ENCODE measurements around the gene VPS4B. TPM values are rescaled to one million over a fixed set of nuclear protein-coding genes. Genes with fewer than 3 reads are reported as not detected.

VPS4B gene
- total and polyA plus RNA-seq, 9 donors: 18.6 to 43.4 (median 34.7) TPM

DNA sequence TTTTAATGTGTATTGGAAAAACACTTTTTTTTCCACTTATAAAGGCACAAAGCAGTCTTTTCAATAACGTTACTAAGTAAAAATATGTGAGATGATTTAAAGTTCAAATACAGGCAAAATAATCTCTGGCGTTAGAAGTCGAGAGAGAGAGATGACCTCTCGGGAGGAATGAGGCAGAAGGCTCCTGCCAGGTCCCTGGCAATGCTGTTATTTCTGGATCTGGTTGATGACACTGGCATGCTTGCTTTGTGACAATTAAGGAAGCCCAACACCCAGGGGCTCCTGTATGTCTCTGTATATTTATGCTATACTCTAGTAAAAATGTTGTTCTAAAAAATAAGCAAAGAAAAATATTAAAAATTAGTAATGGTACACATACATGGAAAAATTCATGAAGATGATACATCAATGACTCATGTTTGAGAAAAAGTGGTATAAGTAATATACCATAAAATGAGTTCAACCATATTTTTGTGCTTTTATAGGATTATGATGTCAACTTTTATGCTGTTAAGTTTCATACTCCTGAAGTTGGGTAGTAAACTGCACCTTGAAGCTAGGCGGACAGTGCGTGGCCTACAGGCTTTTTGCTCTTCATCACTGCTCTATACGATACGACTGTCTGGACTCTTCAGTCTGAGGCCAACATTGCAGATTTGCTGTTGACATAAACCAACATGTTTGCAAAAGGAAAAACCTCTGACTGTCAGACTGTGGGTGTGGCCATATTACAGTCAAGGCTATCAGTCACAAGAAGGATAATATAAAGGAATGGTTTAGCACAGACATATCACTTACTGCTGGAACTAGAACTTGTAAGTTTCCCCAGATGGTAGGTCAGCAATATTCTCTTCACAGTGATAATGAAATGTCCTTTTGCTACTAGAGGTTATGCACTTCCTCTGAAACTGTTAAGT lies 19.8 kb downstream of the VPS4B start:
- intact Hi-C loops (cut with DNase I): no loop called here
- no peaks in the 10 kb centered on the region for H3K27me3 ChIP-seq
- no peak overlapping the region for H3K4me3 ChIP-seq
- 87 to 88% (median 88%) methylated on average over 8 of the region's 8 CpGs for WGBS, 3 donors
- TF ChIP-seq, protein P1, sequence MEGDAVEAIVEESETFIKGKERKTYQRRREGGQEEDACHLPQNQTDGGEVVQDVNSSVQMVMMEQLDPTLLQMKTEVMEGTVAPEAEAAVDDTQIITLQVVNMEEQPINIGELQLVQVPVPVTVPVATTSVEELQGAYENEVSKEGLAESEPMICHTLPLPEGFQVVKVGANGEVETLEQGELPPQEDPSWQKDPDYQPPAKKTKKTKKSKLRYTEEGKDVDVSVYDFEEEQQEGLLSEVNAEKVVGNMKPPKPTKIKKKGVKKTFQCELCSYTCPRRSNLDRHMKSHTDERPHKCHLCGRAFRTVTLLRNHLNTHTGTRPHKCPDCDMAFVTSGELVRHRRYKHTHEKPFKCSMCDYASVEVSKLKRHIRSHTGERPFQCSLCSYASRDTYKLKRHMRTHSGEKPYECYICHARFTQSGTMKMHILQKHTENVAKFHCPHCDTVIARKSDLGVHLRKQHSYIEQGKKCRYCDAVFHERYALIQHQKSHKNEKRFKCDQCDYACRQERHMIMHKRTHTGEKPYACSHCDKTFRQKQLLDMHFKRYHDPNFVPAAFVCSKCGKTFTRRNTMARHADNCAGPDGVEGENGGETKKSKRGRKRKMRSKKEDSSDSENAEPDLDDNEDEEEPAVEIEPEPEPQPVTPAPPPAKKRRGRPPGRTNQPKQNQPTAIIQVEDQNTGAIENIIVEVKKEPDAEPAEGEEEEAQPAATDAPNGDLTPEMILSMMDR (IDR thresholded peaks at IDR 0.05): no peak
- TF ChIP-seq EP300 (IDR thresholded peaks at IDR 0.05) (no peak), POLR2A (IDR thresholded peaks at IDR 0.05) (no peak)
- no peaks in the 10 kb centered on the region for H3K36me3 ChIP-seq
- H3K9me3 ChIP-seq: no peaks in the 10 kb centered on the region
- no peak for DNase-seq
- H3K4me1 ChIP-seq (ENCODE audit: insufficient read depth): no peaks in the 10 kb centered on the region
- no peak overlapping the region for H3K27ac ChIP-seq

DNA sequence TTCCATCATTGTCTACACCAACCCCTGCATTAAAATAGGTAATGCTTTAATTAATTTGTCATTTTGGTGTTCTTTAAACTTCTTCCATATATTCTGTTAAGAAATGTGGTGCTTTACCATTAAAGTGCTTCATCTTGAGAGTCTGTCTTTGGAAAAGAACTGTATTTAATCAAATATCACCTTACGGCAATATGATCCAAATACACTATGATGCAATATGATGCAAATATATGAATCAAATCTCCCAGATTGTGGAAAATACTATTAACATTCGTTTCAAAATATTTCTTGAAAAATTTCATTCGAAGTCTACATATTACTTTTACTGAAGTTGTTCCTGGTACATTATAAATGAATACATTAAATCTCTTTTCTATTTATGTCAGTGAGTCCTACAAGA lies 23.0 kb downstream of the VPS4B start:
- Histone ChIP-seq H3K9me3 (no peaks in the 10 kb centered on the region), H3K27me3 (no peaks in the 10 kb centered on the region), H3K4me1 (ENCODE audit: insufficient read depth) (no peaks in the 10 kb centered on the region), H3K27ac (no peak overlapping the region), H3K36me3 (no peaks in the 10 kb centered on the region), H3K4me3 (no peak overlapping the region)
- WGBS, 3 donors: 96% methylated on average over 3 of the region's 3 CpGs
- DNase-seq: no peak
- intact Hi-C loops (cut with DNase I): no loop called here
- TF ChIP-seq, protein P1 (IDR thresholded peaks at IDR 0.05): no peak
- no peak for TF ChIP-seq POLR2A (IDR thresholded peaks at IDR 0.05)
- no peak for TF ChIP-seq EP300 (IDR thresholded peaks at IDR 0.05)

DNA sequence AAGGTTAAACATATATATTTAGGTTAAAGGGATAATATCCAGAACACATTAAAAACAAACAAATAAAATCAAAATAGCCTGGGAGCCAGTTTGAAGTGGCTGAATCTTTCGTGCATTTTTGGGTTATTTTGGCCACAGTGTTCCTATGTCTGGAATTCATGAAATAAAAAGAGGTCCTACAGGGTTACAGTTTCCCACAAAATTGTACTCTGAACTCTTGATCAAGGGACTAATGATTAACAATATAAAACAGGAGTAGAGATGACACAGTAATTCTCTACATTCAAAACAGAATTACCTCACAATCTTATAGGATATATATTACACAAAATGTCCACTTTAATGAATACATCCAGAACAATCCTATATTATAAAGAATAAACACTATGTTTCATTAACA lies 24.9 kb downstream of the VPS4B start:
- Histone ChIP-seq H3K9me3 (no peaks in the 10 kb centered on the region), H3K27ac (no peak overlapping the region), H3K4me3 (no peak overlapping the region), H3K36me3 (no peaks in the 10 kb centered on the region), H3K4me1 (ENCODE audit: insufficient read depth) (no peaks in the 10 kb centered on the region), H3K27me3 (no peaks in the 10 kb centered on the region)
- DNase-seq: no peak
- 80 to 94% (median 88%) methylated on average over 1 of the region's 1 CpG for WGBS, 3 donors
- intact Hi-C loops (cut with DNase I): no loop called here
- no peak for TF ChIP-seq POLR2A (IDR thresholded peaks at IDR 0.05)
- TF ChIP-seq, protein P1 (IDR thresholded peaks at IDR 0.05): no peak
- TF ChIP-seq EP300 (IDR thresholded peaks at IDR 0.05): no peak

DNA sequence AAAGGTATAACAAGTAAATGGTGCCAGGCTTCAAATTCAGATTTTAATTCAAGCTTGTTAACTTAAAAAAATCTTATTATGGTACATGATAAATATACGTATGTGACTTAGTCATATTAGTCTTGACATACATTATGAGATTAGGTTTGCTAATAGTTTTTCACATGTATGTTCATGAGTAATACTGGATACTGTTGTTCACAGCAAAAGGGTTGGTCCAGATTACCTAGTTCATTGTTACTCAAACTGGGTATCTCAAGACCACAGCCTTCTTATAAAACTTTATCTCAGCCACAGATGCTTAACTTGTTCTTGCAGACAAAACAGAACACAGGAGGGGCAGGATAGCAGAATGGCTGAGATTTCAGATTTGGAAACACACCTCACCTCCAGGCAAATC lies 26.8 kb downstream of the VPS4B start:
- intact Hi-C loops (cut with DNase I): no loop called here
- Histone ChIP-seq H3K9me3 (no peaks in the 10 kb centered on the region), H3K27ac (no peak overlapping the region), H3K4me3 (no peak overlapping the region), H3K36me3 (no peaks in the 10 kb centered on the region), H3K27me3 (no peaks in the 10 kb centered on the region), H3K4me1 (ENCODE audit: insufficient read depth) (no peaks in the 10 kb centered on the region)
- WGBS, 3 donors: 88 to 98% (median 94%) methylated on average over 1 of the region's 1 CpG
- DNase-seq: no peak
- TF ChIP-seq, protein P1 (IDR thresholded peaks at IDR 0.05): no peak
- TF ChIP-seq EP300 (IDR thresholded peaks at IDR 0.05): no peak
- TF ChIP-seq POLR2A (IDR thresholded peaks at IDR 0.05): no peak

Measured in ovary (tissue), 9 donors.